Neural progenitor cell (in vitro differentiated cells): Measurements from ENCODE around the gene CELSR1. TPM values are rescaled to one million over a fixed set of nuclear protein-coding genes. Genes with fewer than 3 reads are reported as not detected.
A peak's percentile ranks its signal among the peaks of the same experiment; 100 is the strongest.

Experiments
- DNase-seq: peaks from one replicate; pipeline ENCODE4 v3.0.0-alpha.2; 2016; ENCODE audit warnings: low spot score
- H2AFZ ChIP-seq: fragments of 200-600 bp; sonication (generic); replicated peaks from 2 replicates; pipeline ENCODE4 v1.6.1; 2016; ENCODE audit warnings: antibody characterized with exemption
- H3F3A ChIP-seq: fragments of 200-600 bp; sonication (generic); 2 replicates; pipeline ENCODE4 v1.6.1; 2016; ENCODE audit warnings: antibody characterized with exemption, low read depth
- H3K27ac ChIP-seq: fragments of 200-600 bp; sonication (generic); 2 replicates; pipeline ENCODE4 v1.5.1; 2016; ENCODE audit warnings: mild to moderate bottlenecking
- H3K27me3 ChIP-seq: fragments of 200-600 bp; sonication (generic); 2 replicates; pipeline ENCODE4 v1.6.1; 2016; ENCODE audit warnings: mild to moderate bottlenecking, moderate library complexity
- H3K36me3 ChIP-seq: fragments of 200-600 bp; sonication (generic); 2 replicates; pipeline ENCODE4 v1.5.1; 2016
- H3K4me1 ChIP-seq: fragments of 200-600 bp; sonication (generic); 2 replicates; pipeline ENCODE4 v1.6.1; 2016; ENCODE audit warnings: mixed run types
- H3K4me2 ChIP-seq: fragments of 200-600 bp; sonication (generic); 2 replicates; pipeline ENCODE4 v1.6.1; 2016
- H3K4me3 ChIP-seq: fragments of 200-600 bp; sonication (generic); 2 replicates; pipeline ENCODE4 v1.5.1; 2016
- H3K79me2 ChIP-seq: fragments of 200-600 bp; sonication (generic); 2 replicates; pipeline ENCODE4 v1.6.1; 2016; ENCODE audit warnings: low read depth
- H3K9ac ChIP-seq: fragments of 200-600 bp; sonication (generic); 2 replicates; pipeline ENCODE4 v1.6.1; 2016
- H3K9me3 ChIP-seq: fragments of 200-600 bp; sonication (generic); 2 replicates; pipeline ENCODE4 v1.5.1; 2016; ENCODE audit warnings: low read depth
- H4K20me1 ChIP-seq: fragments of 200-600 bp; sonication (generic); 2 replicates; pipeline ENCODE4 v1.6.1; 2016; ENCODE audit warnings: low read depth
- H3K27ac Mint-ChIP-seq: 3 replicates; pipeline ENCODE4 v1.8.0; 2021; ENCODE audit warnings: mixed read lengths
- H3K27me3 Mint-ChIP-seq: 2 replicates; pipeline ENCODE4 v1.8.0; 2022; ENCODE audit warnings: low read depth, mild to moderate bottlenecking, inconsistent platforms, moderate library complexity, mixed read lengths; ENCODE audit not compliant: insufficient read depth
- H3K36me3 Mint-ChIP-seq: 3 replicates; pipeline ENCODE4 v1.8.0; 2021; ENCODE audit warnings: mixed read lengths
- H3K4me1 Mint-ChIP-seq: 3 replicates; pipeline ENCODE4 v1.8.0; 2021; ENCODE audit warnings: mixed read lengths
- H3K4me3 Mint-ChIP-seq: 3 replicates; pipeline ENCODE4 v1.8.0; 2021; ENCODE audit warnings: mild to moderate bottlenecking, moderate library complexity, mixed read lengths
- H3K9me3 Mint-ChIP-seq: 3 replicates; pipeline ENCODE4 v1.8.0; 2020; ENCODE audit warnings: mixed read lengths
- EZH2 ChIP-seq: fragments of 200-600 bp; sonication (generic); IDR thresholded peaks from 2 replicates; pipeline ENCODE4 v1.6.1; 2017; ENCODE audit warnings: antibody characterized with exemption, mild to moderate bottlenecking, moderate library complexity
- EZH2phosphoT487 ChIP-seq: fragments of 200-600 bp; sonication (generic); IDR thresholded peaks from 2 replicates; pipeline ENCODE4 v1.6.1; 2017; ENCODE audit warnings: antibody characterized with exemption
- total RNA-seq: library from RNA; depleted of rRNA; stranded (reverse); fragments of >200 nt; gene quantifications from 2 replicates; pipeline ENCODE4 v1.2.3, GENCODE V29; 2015; ENCODE audit warnings: low replicate concordance
- TF ChIP-seq, protein P1 (sequence below): fragments of 200-600 bp; sonication (generic); IDR thresholded peaks from 2 replicates; pipeline ENCODE4 v1.5.1; 2017; ENCODE audit warnings: antibody characterized with exemption, mild to moderate bottlenecking

The CELSR1 gene
- total RNA-seq, 1 donor from 2014 or later: 12.3 TPM

DNA sequence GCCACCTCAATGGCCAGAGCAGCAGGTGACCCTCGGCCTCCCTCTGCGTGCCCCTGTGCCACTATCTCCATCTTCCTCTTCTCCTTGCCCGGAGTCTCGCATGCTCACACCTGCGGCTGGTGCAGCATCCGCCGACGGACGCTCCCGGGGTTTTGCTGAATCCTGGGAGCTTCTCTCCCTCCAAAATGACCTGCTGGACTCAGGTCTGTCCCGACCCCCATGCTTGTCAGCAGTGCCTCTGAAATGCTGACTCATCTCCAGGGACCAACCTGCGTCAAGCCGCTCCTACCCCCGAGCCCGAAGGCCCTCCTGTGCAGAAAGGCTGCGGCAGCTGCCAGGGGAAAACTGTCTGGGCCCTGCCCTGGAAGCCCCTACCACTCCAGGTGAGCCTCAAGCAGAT lies 58.4 kb downstream of the CELSR1 start:
- Mint-ChIP-seq H3K36me3 (peaks cover 26% of the 10 kb centered on the region), H3K4me3 (no peak overlapping the region), H3K27ac (peak overlapping the region; percentile 16), H3K27me3 (no peaks in the 10 kb centered on the region), H3K4me1 (peaks cover 30% of the 10 kb centered on the region), H3K9me3 (peaks cover 30% of the 10 kb centered on the region)
- H3K27ac ChIP-seq: no peak overlapping the region
- no peak overlapping the region for H2AFZ ChIP-seq
- H3K4me1 ChIP-seq: no peaks in the 10 kb centered on the region
- DNase-seq: no peak
- H3K4me3 ChIP-seq: no peak overlapping the region
- peaks cover 4% of the 10 kb centered on the region for H3K79me2 ChIP-seq
- H3F3A ChIP-seq: no peaks in the 10 kb centered on the region
- H3K27me3 ChIP-seq: no peaks in the 10 kb centered on the region
- H3K4me2 ChIP-seq: no peak overlapping the region
- H4K20me1 ChIP-seq: peaks cover 3% of the 10 kb centered on the region
- H3K9ac ChIP-seq: no peak overlapping the region
- no peaks in the 10 kb centered on the region for H3K36me3 ChIP-seq
- TF ChIP-seq, protein P1, sequence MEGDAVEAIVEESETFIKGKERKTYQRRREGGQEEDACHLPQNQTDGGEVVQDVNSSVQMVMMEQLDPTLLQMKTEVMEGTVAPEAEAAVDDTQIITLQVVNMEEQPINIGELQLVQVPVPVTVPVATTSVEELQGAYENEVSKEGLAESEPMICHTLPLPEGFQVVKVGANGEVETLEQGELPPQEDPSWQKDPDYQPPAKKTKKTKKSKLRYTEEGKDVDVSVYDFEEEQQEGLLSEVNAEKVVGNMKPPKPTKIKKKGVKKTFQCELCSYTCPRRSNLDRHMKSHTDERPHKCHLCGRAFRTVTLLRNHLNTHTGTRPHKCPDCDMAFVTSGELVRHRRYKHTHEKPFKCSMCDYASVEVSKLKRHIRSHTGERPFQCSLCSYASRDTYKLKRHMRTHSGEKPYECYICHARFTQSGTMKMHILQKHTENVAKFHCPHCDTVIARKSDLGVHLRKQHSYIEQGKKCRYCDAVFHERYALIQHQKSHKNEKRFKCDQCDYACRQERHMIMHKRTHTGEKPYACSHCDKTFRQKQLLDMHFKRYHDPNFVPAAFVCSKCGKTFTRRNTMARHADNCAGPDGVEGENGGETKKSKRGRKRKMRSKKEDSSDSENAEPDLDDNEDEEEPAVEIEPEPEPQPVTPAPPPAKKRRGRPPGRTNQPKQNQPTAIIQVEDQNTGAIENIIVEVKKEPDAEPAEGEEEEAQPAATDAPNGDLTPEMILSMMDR: no peak
- TF ChIP-seq EZH2phosphoT487: no peak
- TF ChIP-seq EZH2: no peak
- H3K9me3 ChIP-seq: peaks cover 3% of the 10 kb centered on the region

DNA sequence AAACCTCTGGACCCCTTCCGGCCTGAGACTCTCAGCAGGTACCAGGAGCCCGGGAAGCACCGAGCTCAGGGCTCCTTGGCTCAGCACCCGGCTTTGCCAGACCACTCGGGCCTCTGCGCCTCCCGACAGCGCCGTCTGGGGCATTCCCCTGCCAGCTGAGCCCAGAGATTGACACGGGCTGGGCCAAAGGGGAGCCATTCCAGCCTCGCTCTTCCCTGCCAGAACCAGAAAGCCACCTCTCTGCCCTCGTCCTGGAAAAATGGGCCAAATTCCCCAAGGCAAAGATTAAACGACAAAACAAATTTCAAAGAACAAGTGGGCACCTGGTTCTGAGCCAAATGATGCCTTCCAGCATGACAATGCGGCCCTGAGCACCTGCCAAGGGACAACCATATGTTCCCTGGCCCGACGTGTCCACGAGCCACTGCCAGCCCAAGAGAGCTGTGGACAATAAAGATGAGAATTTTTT lies 59.3 kb downstream of the CELSR1 start:
- Histone ChIP-seq H3K27me3 (no peaks in the 10 kb centered on the region), H3K9me3 (peaks cover 3% of the 10 kb centered on the region), H2AFZ (no peak overlapping the region), H3K79me2 (peaks cover 4% of the 10 kb centered on the region), H3K27ac (no peak overlapping the region), H3K4me2 (no peak overlapping the region), H3K9ac (no peak overlapping the region), H3K4me1 (no peaks in the 10 kb centered on the region), H3K4me3 (no peak overlapping the region), H3F3A (no peaks in the 10 kb centered on the region), H3K36me3 (no peaks in the 10 kb centered on the region), H4K20me1 (peaks cover 3% of the 10 kb centered on the region)
- H3K9me3 Mint-ChIP-seq: peaks cover 27% of the 10 kb centered on the region
- TF ChIP-seq EZH2phosphoT487: no peak
- TF ChIP-seq, protein P1: no peak
- TF ChIP-seq EZH2: no peak
- peaks cover 29% of the 10 kb centered on the region for H3K36me3 Mint-ChIP-seq
- H3K27ac Mint-ChIP-seq: no peak overlapping the region
- no peak for DNase-seq
- no peaks in the 10 kb centered on the region for H3K27me3 Mint-ChIP-seq
- peaks cover 26% of the 10 kb centered on the region for H3K4me1 Mint-ChIP-seq
- no peak overlapping the region for H3K4me3 Mint-ChIP-seq

DNA sequence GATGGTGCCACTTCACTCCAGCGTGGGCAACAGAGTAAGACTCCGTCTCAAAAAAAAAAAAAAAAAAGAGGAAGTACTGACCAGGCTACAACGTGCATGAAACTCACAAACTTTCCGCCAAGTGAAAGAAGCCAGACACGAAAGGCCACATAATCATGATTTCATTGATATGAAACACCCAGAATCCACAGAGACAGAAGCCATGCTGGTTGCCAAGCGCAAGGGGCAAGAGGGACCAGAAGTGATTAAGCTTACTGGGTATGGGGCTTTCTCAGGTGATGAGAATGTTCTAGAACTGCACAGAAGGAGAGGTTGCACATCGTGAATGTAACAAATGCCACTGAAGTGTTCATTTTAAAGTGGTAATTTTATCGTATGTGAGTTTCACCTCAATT lies 60.9 kb downstream of the CELSR1 start:
- peaks cover 19% of the 10 kb centered on the region for H3K9me3 Mint-ChIP-seq
- no peak overlapping the region for H3K27ac Mint-ChIP-seq
- no peak for DNase-seq
- Histone ChIP-seq H3K4me2 (no peak overlapping the region), H3K27me3 (no peaks in the 10 kb centered on the region), H4K20me1 (peaks cover 3% of the 10 kb centered on the region), H2AFZ (no peak overlapping the region), H3K4me3 (no peak overlapping the region), H3K36me3 (no peaks in the 10 kb centered on the region), H3K4me1 (no peaks in the 10 kb centered on the region), H3K9me3 (no peaks in the 10 kb centered on the region), H3F3A (no peaks in the 10 kb centered on the region), H3K9ac (no peak overlapping the region), H3K79me2 (peaks cover 4% of the 10 kb centered on the region), H3K27ac (no peak overlapping the region)
- peaks cover 20% of the 10 kb centered on the region for H3K36me3 Mint-ChIP-seq
- TF ChIP-seq EZH2phosphoT487: no peak
- TF ChIP-seq, protein P1: no peak
- TF ChIP-seq EZH2: no peak
- peaks cover 2% of the 10 kb centered on the region for H3K27me3 Mint-ChIP-seq
- no peak overlapping the region for H3K4me3 Mint-ChIP-seq
- peaks cover 32% of the 10 kb centered on the region for H3K4me1 Mint-ChIP-seq
